Lower lobe of right lung (tissue), 2 donors: ENCODE data around the gene CACNA1I. TPM values are rescaled to one million over a fixed set of nuclear protein-coding genes. Genes with fewer than 3 reads are reported as not detected.

ENCODE experiments used
- ATAC-seq, 2 donors: fragments of 200-7000 bp; cut with Tn5 transposase; one replicate each; pipeline ENCODE4 v1.9.1; 2020 to 2022; ENCODE audit warnings: mild to moderate bottlenecking in 2 of 2, moderate library complexity in 2 of 2
- DNase-seq: peaks from one replicate; pipeline ENCODE4 v3.0.0-alpha.2; 2020
- H3K27ac ChIP-seq: fragments of 200-600 bp; one replicate; pipeline ENCODE4 v1.8.0; 2022
- H3K27me3 ChIP-seq: fragments of 200-600 bp; one replicate; pipeline ENCODE4 v1.8.0; 2022; ENCODE audit warnings: low read depth
- H3K36me3 ChIP-seq: fragments of 200-600 bp; one replicate; pipeline ENCODE4 v1.8.0; 2022; ENCODE audit warnings: mild to moderate bottlenecking
- H3K4me1 ChIP-seq: fragments of 200-600 bp; one replicate; pipeline ENCODE4 v1.8.0; 2022
- H3K4me3 ChIP-seq: fragments of 200-600 bp; one replicate; pipeline ENCODE4 v1.8.0; 2022; ENCODE audit warnings: mild to moderate bottlenecking
- H3K9me3 ChIP-seq: fragments of 200-600 bp; one replicate; pipeline ENCODE4 v1.8.0; 2022
- intact Hi-C: fragments of 100-400 bp; cut with DNase I; formaldehyde crosslinking; loops from one replicate; pipeline ENCODE4 v1.11.0; 2022
- total RNA-seq: library from RNA; stranded (reverse); fragmentation: NEBNext Ultra II Directional; extraction: Animal tissue kit (Norgen Biotek cat#: 25700); gene quantifications from one replicate; pipeline ENCODE4 v1.2.1, GENCODE V29; 2021
- TF ChIP-seq, protein P1 (sequence below): fragments of 200-600 bp; IDR thresholded peaks from one replicate; pipeline ENCODE4 v1.8.0; 2022; ENCODE audit warnings: antibody characterized with exemption, mild to moderate bottlenecking
- donor health status: DM: no; HTN: yes; CAD: no; lungs with severe emphysema.

CACNA1I gene
- total RNA-seq, 1 donor from 2014 or later, result 0.21 TPM

DNA sequence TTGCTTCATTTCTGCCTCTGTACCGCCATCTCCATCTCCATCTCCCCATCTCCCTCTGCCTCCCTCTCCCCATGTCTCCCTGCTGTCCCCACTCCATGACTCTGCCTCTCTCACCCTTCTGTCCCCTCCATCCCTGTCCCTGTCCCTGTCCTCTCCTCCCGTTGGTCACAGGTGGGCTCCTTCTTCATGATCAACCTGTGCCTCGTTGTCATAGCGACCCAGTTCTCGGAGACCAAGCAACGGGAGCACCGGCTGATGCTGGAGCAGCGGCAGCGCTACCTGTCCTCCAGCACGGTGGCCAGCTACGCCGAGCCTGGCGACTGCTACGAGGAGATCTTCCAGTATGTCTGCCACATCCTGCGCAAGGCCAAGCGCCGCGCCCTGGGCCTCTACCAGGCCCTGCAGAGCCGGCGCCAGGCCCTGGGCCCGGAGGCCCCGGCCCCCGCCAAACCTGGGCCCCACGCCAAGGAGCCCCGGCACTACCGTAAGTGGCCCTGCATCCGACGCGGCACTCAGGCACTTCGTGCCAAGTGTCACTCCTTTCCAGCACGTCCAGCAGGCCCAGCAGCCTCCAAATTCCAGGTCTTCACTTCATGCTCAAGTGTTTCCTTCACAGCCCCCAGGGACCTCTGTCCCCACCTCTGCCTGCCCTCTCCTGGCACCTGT, 76.0 kb downstream of the CACNA1I start:
- TF ChIP-seq, protein P1, sequence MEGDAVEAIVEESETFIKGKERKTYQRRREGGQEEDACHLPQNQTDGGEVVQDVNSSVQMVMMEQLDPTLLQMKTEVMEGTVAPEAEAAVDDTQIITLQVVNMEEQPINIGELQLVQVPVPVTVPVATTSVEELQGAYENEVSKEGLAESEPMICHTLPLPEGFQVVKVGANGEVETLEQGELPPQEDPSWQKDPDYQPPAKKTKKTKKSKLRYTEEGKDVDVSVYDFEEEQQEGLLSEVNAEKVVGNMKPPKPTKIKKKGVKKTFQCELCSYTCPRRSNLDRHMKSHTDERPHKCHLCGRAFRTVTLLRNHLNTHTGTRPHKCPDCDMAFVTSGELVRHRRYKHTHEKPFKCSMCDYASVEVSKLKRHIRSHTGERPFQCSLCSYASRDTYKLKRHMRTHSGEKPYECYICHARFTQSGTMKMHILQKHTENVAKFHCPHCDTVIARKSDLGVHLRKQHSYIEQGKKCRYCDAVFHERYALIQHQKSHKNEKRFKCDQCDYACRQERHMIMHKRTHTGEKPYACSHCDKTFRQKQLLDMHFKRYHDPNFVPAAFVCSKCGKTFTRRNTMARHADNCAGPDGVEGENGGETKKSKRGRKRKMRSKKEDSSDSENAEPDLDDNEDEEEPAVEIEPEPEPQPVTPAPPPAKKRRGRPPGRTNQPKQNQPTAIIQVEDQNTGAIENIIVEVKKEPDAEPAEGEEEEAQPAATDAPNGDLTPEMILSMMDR, result no peak
- no peaks in the 10 kb centered on the region for H3K4me1 ChIP-seq
- intact Hi-C loops, result no loop called here
- ATAC-seq (peak in 1 of 2 donors; percentile 17), DNase-seq (no peak)
- H3K36me3 ChIP-seq, result no peaks in the 10 kb centered on the region
- H3K27ac ChIP-seq, result no peak overlapping the region
- H3K9me3 ChIP-seq, result no peaks in the 10 kb centered on the region
- peaks cover 45% of the 10 kb centered on the region for H3K27me3 ChIP-seq
- no peak overlapping the region for H3K4me3 ChIP-seq

GRCh38 chr22:39647836-39648629, 77.5 kb downstream of the CACNA1I start:
- peaks cover 31% of the 10 kb centered on the region for H3K27me3 ChIP-seq
- no peaks in the 10 kb centered on the region for H3K36me3 ChIP-seq
- ATAC-seq (no peak), DNase-seq (no peak)
- H3K4me1 ChIP-seq, result no peaks in the 10 kb centered on the region
- H3K4me3 ChIP-seq, result no peak overlapping the region
- H3K27ac ChIP-seq, result no peak overlapping the region
- intact Hi-C loops, result no loop called here
- TF ChIP-seq, protein P1, result no peak
- H3K9me3 ChIP-seq, result no peaks in the 10 kb centered on the region

- H3K27ac ChIP-seq, result no peak overlapping the region
- H3K4me3 ChIP-seq, result no peak overlapping the region
- H3K27me3 ChIP-seq, result peaks cover 25% of the 10 kb centered on the region
- ATAC-seq, result no peak
- intact Hi-C loops, result no loop called here
- H3K36me3 ChIP-seq, result no peaks in the 10 kb centered on the region
- TF ChIP-seq, protein P1, result no peak
- H3K9me3 ChIP-seq, result no peaks in the 10 kb centered on the region
- no peak for DNase-seq
- no peaks in the 10 kb centered on the region for H3K4me1 ChIP-seq
Observed at GRCh38 chr22:39648630-39648950, 78.0 kb downstream of the CACNA1I start.

- Histone ChIP-seq H3K4me1 (no peaks in the 10 kb centered on the region), H3K27ac (no peak overlapping the region), H3K36me3 (no peaks in the 10 kb centered on the region), H3K4me3 (no peak overlapping the region), H3K9me3 (no peaks in the 10 kb centered on the region), H3K27me3 (peaks cover 19% of the 10 kb centered on the region)
- no peak for DNase-seq
- intact Hi-C loops, result no loop called here
- TF ChIP-seq, protein P1, result no peak
- ATAC-seq, result no peak
Observed at GRCh38 chr22:39649500-39650089, 79.0 kb downstream of the CACNA1I start.

DNA sequence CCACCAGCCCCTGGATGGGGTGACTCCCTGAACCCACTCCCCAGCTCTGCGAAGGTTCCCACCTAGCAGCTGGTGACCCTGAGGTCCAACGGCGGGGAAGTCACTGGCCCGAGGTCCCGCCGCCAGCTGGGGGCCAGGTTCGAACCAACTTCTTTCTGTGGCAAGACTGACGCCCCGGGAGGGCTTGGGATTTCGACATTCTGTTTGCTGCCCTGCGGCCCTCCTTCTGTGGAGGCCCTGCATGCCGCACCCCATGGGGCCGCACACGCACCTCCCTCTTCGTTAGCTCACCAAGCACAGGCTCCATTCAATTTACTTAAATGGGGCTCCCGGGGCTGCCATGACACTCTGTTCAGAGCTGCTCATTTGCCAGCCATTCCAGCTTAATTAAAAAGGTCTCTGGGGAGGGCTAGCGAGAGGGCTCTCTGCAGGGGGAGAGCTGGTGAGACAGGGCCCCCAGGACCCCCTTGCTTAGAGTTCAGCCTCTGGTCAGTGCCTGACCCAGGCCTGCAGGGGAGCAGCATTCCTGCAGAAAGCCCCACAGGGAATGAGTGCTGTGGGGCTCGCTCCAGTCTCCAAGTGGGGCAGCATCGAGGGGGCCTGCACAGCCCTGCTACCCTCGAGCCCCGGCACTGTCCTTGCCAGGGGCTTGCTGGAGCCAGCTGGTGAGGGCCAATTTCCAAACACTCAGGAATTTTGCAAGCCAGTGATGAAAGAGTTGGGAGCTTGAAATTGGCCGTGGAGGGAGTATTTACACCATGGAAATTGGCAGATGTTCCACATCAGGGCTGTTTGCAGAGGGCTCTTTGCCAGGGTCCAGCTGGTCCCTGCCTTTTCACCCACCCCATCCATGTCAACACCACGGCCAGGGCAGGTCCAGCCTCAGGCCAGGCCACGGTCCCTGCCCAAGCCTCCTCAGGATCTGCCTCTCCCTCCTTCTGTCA, 80.8 kb downstream of the CACNA1I start:
- no peak for DNase-seq

More for the DNA sequence above, 80.8 kb downstream of the CACNA1I start:
- H3K4me3 ChIP-seq, result no peak overlapping the region
- no peak overlapping the region for H3K27ac ChIP-seq
- intact Hi-C loops, result no loop called here
- peaks cover 15% of the 10 kb centered on the region for H3K27me3 ChIP-seq
- H3K4me1 ChIP-seq, result no peaks in the 10 kb centered on the region
- TF ChIP-seq, protein P1, result no peak
- ATAC-seq, result peak; percentile 42 to 52
- no peaks in the 10 kb centered on the region for H3K36me3 ChIP-seq
- no peaks in the 10 kb centered on the region for H3K9me3 ChIP-seq
